Stimulated activated CD8-positive, alpha-beta memory T cell treated with anti-CD3 and anti-CD28 coated beads, Interleukin-7, amount 100 ng/mL, for 24 hours (primary cell): ENCODE data around the gene FAM47C.
"Not testable (repeated sequence)": the region's sequence is repeated elsewhere in the genome, so short reads cannot be mapped to it uniquely, and the experiment has no call there.

Experiments
- DNase-seq: peaks from one replicate; pipeline ENCODE4 v3.0.0-alpha.2; 2020; ENCODE audit warnings: low read depth

The FAM47C gene

DNA sequence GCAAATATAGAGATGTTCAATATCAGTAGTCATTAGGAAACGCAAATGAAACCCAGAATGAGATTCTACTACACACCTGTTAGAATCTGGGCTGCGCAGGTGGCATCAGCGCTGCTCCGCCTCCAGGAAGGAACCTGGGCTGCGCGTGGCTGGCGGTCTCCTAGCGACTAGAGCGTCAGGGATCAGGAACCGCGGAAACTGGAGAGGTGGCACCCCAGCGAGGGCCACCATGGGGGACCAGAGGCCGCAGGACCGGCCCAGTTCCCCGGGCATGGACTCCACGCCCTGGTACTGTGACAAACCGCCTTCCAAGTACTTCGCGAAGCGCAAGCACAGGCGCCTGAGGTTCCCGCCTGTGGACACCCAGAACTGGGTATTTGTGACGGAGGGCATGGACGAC lies at the start of gene FAM47C:
FAM47C (plus strand) TSS at position 185 of the 400 bp plus-strand sequence; CDS start at position 230, 45 bp downstream.
- DNase-seq, result not testable (repeated sequence)

DNA sequence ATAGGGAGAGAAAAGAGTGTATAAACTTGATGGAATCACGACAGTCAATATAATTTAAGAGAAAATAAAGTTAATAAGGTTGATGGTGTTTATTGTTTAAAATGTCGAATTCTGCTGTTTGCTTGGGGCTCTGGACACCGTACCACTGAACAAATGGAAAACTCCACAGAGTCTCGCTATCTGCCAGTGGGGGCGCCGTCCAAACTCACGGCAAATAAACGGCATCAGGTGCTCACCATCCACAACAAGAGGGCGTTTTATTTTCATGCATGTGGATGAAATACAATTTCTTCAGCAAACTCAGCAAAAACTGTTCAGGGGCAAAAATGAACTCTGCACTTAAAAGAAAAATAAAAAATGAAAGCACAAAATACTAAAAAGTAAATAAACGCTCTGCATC lies 46.6 kb upstream of the FAM47C start:
- no peak for DNase-seq

DNA sequence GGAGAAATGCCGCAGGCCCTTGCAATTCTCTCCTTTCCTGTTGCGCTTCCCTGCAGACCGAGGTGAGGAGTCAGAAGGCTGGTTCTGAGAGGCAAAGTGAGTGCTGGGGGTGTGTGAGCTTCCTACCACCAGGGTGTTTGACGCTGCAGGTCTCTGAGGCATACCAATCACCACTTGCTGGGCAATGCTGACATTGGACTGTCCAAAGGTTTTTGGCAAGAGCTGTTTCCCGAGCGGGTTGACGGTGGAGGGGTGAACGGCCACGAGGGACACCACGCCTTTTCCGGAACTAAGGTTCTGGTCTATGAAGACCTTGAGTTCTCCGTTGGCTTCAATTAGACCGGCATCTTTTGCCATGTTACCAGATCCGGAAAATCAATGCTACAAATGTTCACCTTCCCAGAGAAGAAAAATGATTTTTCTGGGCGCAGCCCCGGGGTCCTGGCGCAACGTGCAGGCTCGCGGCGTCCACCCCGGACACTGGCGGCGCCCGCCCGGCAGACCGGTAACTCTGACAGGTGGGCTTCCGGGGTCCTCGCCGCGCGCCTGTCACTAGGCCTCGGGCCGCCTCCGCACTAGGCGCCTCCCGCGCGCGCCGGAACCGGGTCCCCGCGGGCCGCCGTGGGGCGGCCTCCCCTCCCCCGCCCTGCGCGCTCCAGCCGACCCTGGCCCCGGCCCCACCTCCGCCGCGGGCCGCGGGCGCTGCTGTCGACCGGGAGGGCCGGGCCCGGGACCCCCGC lies 44.9 kb upstream of the FAM47C start:
- DNase-seq, result no peak

DNA sequence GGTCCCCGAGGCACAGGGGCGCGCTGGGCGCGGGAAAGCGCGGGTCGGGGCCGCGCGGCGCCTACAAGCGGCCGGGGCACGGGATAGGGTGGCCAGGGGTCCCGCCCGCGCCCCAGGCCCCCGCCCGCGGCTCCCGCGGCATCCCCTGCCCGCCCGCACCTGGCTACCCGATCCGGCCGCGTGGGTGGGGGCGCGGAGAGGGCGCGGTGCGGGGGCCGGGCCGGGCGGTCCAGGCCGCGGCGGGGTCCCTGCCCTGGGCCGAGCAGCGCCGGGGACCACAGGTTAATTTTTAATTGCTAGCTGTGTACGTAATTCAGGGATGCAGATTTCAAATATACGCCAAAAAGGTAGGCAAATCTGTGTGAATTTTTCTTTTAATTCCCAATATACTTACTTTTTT lies 44.3 kb upstream of the FAM47C start:
- DNase-seq, result no peak

DNA sequence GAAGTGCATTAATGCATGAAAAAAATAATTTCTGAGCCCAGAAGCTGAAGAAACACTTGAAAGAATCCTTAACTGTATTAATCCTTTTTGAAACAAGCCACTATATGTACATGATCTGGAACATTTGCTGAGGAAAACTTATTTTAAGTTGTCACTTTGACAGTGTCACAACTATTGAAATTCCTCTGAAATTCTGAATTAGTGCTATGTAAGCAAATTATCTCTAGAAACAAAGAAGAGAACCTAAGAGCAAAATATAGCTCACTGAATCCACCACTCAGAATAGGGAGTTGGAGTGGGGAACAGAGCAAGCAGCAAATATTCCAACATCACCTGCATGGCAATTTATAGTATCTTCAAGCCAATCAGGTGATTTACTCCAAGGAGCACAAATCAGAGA lies 34.6 kb upstream of the FAM47C start:
- DNase-seq, result no peak

DNA sequence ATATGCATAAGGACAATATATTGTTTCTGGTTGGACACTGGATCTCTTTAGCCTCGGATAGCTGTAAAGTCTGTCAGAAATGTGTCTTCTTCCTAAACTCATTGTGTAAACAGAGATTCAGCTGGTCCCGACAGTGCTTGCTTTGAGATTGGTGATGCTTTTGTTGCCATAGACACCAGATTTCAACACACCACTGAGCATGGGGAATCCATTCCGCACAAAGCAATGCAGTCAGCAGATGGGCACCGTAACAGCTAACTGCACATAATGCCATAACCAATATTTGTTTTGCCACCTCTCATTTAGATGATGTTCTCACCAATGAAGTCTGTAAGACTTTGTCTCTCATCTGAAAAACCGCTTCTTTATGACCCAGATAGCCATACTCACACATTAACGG lies 33.3 kb upstream of the FAM47C start:
- DNase-seq, result no peak

DNA sequence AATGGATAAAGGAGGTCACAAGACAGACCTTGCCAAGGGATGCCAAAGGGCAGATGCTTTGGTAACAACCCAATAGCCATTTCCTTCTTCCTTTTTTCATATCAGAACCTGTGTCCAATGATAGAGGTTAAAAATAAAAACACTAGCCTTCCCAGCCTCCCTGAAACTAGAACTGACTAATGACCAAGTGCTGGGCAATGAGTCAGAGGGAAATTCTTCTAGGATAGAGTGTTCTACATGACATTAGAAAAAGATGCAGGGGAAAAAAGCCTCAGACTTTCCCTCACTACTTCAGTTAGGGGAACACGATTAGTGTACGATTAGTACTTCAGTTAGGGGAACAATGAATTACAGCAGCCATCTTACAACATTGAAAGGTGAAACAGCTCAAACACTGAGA lies 29.3 kb upstream of the FAM47C start:
- DNase-seq, result no peak

DNA sequence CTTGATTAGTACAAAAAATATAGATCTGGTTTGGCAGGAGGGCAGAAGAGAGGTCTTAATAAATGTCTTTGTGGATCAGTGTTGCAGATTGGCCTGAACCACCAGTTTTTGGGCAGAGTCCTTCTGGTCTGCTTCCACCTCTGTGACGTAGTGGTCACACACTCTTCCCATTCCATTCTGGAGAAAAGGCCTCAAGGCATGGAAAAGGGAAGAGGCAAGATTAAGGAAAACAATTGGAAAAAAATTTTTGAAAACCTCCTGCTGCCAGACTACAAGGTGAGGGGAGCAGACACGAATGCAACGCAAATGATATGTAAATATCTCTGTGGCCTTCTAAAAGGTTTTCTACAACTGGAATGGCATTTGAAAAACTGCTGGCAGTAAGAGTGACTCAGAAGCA lies 24.3 kb upstream of the FAM47C start:
- DNase-seq, result no peak

DNA sequence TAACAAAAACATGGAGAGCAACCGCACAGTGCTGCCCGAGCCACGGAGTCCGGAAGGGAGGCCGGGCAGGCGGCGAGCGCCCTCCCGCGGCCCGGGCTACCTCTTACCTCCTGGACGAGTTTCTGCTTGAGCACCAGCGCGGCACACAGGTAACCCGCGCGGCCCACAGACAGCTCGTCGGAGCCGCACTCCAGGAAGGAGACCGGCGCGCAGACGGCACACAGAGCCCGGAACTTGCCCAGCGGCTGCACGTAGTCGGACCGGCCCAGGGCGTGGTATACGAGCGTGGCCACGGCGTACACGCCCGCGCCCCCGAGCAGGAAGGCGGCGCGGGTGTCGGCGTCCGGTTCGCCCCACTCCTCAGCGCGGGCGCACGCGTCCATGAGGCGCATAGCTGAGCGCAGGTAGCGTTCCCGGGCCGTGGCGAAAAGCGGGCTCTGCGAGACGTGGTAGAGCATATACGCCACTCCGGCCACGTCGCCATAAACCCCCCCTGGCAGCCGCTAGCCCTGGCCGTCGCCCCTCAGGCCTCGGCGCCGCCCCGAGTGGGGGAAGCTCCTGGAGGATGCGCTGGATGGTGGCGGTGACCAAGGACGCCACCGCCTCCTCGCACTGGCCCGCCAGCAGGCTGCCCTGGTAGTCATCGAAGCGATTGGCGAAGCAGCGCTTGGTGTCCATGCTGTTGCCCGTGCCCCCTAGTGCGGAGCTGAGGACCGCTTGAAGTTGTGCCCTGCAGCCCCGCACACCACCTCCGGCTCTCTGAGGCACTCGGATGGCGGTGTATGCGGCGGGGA lies 22.6 kb upstream of the FAM47C start:
- DNase-seq, result not testable (repeated sequence)

DNA sequence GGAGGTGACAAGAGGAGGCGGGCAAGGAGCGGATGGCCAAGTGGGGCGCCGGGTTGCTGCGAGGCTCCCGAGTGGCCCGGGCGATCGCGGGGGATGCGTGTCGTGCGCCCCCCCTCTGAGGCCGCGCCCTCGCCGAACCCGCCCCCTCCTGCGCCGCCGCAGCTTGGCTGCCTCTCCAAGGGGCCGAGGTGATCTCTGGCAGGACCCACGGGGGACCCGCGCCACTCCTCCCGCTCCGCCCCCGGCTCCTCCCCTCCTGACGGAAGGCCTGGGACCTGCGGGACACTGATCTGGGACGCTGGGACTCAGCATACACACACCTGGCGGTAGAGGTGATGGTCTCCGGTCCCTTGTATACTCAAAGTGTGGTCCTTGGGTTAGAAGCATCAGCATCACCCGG lies 21.9 kb upstream of the FAM47C start:
- DNase-seq, result no peak

DNA sequence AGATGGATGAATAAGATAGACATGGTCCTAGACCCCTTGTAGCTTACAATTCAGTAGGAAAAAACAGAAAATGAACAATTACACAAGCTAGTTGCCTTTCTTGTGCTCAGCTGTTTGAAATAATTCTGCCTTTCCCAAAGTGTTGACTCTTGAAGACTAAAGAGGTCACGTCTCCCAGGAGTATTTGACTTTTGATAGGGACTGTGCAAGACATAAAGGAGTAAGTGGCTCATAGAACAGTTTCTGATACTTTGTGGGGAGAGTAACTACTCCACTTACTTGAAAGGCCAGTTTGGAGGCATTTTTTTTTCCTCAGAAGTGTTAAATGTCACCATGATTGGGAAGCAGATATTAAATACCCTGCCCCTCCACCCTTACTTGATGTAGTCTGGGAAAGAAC lies 21.0 kb upstream of the FAM47C start:
- DNase-seq, result not testable (repeated sequence)

DNA sequence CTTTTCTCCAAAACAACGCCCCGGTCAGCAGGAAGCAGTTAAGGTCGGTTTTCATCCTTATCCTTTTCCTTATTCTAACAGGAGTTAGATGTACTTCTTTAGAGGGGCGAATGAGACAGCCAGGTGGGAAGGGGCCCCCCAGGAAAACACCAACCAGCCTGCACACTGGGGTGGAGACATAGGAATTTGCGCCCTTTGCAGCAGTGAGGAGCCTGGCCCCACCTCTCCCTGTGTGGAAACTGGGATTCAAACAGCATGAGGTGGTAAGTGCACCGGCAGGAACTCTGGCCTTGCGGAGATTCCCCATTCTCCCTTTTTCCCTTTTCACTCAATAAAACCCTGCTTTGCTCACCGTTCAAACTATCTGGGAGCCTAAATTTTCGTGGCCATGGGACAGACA lies 8.0 kb upstream of the FAM47C start:
- no peak for DNase-seq

DNA sequence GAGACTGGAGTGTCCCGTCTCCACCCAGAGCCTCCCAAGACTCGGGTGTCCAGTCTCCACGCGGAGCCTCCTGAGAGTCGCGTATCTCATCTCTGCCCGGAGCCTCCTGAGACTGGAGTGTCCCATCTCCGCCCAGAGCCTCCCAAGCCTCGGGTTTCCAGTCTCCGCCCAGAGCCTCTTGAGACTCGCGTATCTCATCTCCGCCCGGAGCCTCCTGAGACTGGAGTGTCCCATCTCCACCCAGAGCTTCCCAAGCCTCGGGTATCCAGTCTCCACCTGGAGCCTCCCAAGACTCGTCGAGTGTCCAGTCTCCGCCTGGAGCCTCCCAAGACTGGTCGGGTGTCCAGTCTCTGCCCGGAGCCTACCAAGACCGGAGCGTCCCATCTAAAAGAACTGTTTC lies 2.3 kb downstream of the FAM47C start:
- DNase-seq, result no peak

DNA sequence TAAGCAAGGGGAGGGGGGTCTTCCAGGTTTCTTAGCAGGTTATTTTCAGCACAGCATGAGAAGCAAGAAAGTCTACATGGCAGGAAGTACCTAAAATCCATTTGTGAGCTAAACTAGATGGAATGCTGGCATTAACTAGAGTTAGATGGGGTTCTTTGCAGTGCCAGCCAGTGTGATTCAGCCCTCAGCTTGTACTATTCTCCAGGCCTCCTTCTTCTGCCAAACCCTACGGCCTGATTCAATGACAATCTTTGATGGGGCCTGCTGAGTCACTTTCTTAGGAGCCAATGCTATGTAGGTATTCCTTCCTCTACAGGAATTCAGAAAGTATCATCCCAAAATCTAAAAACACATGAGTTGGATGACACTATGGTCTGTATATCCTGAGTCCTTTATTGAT lies 26.1 kb downstream of the FAM47C start:
- not testable (repeated sequence) for DNase-seq

DNA sequence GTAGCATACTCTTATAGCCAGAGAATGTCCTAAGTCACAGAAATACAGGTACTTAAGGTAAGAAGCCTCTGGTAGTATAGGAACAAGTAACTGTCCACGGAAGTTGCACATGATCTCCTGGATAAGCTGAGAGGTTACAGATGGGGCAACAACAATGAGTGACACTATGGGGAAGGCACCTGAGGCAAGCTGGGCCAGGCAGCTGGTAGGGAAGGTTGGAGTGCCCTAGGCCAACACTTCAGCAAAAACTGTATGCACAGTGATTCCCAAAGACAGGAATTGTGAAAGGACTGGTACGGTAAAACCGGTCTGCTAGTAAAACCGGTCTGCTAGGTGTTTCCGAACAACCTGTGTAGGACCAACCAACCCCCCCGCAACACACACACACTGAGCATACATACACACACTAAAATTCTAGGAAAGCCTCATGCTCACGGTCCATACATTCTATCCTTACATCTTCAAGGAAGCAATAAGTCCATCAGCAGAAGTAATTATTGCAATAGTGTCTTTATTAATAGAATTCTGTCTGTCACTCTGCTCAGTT lies 28.6 kb downstream of the FAM47C start:
- DNase-seq, result not testable (repeated sequence)

DNA sequence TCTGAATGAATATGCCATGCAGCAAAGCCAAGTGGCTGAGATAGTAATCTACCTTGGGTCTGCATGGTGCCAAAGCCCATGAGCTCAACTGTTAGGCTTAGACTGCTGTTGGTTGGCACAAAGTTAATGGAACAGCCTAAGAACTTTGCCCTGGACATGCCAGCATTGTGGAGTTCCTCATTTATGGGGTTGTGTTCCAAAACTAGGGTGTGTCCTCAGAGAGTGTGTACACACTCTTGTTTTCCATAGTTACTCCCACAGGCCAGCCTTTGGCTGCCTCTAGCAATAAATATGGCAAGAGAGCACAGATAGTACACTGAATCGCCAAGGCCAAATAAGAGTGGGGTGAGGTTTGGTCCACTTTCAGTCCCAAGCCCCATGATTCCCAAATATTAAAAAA lies 30.6 kb downstream of the FAM47C start:
- not testable (repeated sequence) for DNase-seq

DNA sequence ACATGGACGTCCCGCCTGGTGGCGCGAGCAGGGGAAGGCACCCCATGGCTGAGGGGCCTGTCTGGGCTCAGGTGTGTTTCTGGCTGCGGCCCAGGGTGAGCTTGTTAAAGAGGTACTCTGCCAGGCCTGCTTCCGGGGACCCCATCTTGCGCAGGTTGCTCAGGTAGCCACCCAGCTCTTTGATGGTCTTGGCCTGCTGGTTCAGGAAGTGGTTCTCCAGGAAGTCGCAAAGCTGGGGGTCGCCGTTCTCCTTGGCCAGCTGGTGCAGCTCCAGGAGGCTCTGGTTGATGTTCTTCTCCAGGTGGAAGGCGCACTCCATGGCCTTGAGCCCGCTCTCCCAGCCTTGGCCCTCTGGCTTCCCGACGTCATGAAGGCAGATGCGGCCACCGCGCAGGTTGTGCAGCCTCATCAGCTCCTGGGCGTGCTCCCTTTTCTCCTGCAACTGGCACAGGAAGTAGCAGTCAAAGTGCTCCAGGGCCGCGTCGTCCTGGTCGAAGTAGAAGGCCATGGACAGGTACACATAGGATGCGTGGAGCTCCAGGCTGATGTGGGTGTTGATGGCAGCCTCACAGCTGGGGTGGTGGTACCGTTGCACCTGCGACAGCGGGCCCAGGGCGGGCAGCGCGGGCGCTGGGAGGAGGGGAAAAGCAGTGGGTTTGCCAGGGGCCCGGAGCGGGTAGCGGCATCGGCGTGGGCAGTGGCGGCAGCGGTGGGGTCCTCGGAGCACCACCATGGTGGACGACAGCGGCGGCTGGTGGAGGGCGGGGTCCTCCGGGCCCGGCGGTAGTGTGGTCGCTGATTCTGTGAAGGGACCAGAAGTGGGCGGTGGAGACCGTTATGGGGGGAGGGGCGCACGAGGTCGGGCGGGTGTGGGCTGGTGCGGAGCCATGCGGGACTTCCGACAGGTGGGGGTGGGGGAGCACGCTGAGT lies 35.1 kb downstream of the FAM47C start:
- DNase-seq, result not testable (repeated sequence)

DNA sequence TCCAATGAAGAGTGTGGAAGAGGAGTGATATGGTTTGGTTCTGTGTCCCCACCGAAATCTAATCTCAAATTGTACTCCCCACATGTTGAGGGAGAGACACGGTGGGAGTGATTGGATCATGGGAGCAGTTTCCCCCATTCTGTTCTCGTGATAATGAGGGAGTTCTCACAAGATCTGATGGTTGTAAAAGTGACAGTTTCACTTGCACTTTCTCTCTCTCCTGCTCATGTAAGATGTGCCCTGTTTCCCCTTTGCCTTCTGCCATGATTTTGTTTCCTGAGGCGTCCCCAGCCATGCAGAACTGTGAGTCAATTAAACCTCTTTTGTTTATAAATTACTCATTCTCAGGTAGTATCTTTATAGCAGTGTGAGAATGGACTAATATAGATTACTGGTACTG lies 39.6 kb downstream of the FAM47C start:
- DNase-seq, result no peak

DNA sequence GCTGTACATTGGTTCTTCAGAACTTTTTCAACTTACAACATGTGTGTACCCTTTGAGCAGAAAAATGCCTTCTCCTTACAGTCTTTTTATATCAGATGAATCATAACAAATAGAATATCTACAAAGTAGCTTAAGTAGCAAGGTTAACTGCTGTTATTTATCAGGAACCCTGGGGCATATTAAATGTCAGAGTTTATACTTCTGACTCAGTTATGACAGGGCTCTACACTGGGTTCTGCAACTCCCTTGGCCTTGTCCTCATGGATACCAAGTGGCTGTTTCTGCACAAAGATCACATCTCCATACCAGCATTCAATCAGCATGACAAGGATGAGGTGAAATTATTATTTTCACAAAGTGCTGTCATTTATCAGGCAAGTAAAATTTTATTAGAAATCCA lies 49.4 kb downstream of the FAM47C start:
- not testable (repeated sequence) for DNase-seq

DNA sequence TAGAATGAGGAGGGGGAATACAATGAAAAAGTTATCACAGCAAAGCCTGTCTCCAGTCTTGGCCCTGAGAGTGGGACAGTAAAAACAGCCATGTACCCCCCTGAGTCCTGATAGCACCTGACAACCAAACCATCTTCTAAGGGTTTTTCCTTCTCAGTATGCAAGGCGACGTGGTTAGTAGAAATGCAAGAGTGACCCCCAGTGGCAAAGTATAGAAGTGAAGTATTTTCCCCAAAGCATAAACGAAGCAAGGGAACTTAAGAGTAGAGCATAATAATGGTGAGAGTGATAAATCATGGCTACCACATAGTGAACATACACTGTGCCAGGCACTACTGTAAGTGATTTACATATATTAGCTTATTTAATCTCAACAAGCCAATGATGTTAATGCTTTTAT lies 52.8 kb downstream of the FAM47C start:
- DNase-seq, result no peak
